ENCODE measurements around the gene YBEY. TPM values are rescaled to one million over a fixed set of nuclear protein-coding genes. Genes with fewer than 3 reads are reported as not detected.
A peak's percentile ranks its signal among the peaks of the same experiment; 100 is the strongest.

Gene YBEY
- polyA plus RNA-seq, 1 donor (not counting 4 experiments of a cell fraction or from before 2014, with no cell fraction given): 23.5 TPM

DNA sequence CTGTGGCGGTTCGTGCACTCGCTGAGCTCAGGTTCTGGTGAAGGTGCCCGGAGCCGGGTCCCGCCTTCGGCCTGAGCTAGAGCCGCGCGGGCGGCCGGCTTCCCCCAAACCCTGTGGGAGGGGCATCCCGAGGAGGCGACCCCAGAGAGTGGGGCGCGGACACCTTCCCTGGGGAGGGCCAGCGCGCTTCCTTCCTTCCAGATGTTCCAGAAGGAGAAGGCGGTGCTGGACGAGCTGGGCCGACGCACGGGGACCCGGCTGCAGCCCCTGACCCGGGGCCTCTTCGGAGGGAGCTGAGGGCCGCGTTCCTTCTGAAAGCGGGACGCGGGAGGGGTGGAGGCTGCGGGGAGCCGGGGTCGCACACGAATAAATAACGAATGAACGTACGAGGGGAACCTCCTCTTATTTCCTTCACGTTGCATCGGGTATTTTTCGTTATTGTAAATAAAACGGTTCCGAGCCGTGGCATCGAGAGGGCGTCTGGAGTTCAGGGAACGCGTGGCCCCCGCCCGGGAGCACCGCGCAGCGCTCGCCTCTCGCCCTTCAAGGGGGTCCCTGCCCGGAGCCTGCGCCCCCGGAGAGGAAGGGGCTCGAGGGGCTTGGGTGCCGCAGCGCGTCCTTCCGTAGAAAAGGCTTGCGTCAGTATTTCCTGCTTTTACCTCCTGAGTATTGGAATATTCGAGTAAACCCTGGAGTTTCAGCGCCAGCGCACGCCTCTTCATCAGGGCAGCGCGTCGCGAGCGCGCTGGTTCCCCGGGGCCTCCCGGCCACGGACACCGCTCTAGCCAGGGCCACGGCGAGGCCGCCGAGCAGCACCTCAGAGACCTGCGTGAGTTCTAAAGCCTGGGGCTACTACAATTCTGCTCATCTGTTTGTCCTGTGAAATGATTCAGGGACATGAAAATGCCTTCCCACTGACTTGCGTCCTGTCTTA lies 11.5 kb downstream of the YBEY start:
- no peak for FAIRE-seq

GRCh38 chr21:46299167-46299566 lies 13.0 kb downstream of the YBEY start:
- Histone ChIP-seq H3K9me1 (ENCODE audit: control insufficient read depth, extremely low read depth, insufficient read depth, low read length) (no peaks in the 10 kb centered on the region), H3K27me3 (ENCODE audit: control insufficient read depth, extremely low read depth, insufficient read depth, low read length) (no peaks in the 10 kb centered on the region), H3K79me2 (ENCODE audit: control insufficient read depth, insufficient read depth, low read length) (no peaks in the 10 kb centered on the region), H3K4me2 (ENCODE audit: control insufficient read depth, extremely low read depth, insufficient read depth, low read depth, low read length) (no peak overlapping the region), H3K4me1 (ENCODE audit: control insufficient read depth, extremely low read depth, insufficient read depth, low read length) (no peaks in the 10 kb centered on the region), H4K20me1 (ENCODE audit: control insufficient read depth, extremely low read depth, insufficient read depth, low read length) (no peaks in the 10 kb centered on the region), H3K27ac (ENCODE audit: control insufficient read depth, insufficient read depth, low read length) (no peak overlapping the region), H3K9ac (ENCODE audit: control insufficient read depth, extremely low read depth, insufficient read depth, low read length) (no peak overlapping the region), H3K9me3 (ENCODE audit: control insufficient read depth, low read depth, low read length) (no peaks in the 10 kb centered on the region), H3K4me3 (ENCODE audit: control insufficient read depth in 2 of 3, extremely low read depth in 1 of 3, insufficient read depth in 2 of 3, low read depth in 1 of 3, low read length in 3 of 3) (no peak overlapping the region), H2AFZ (ENCODE audit: control insufficient read depth, low read length) (no peak overlapping the region), H3K36me3 (ENCODE audit: control insufficient read depth in 2 of 2, extremely low read depth in 1 of 2, insufficient read depth in 2 of 2, low read length in 2 of 2) (peaks cover 0 to 8% of the 10 kb centered on the region in 2 experiments)
- dilution Hi-C loops (cut with MboI; ENCODE audit: extremely low pct_ligation_motif_present, low sequenced_read_pairs): no loop called here
- no peak for FAIRE-seq
- no peak for DNase-seq (ENCODE audit: low read depth, low spot score)
- TF ChIP-seq EZH2 (IDR thresholded peaks at IDR 0.05; ENCODE audit: low read length) (no peak), CTCF (optimal IDR thresholded peaks at IDR 0.05 in 1 of 3, IDR thresholded peaks at IDR 0.05 in 1 of 3, conservative IDR thresholded peaks at IDR 0.05 in 1 of 3; ENCODE audit: extremely low read depth in 1 of 3, insufficient read depth in 2 of 3, low read length in 3 of 3) (no peak)

More for the DNA sequence above, 11.5 kb downstream of the YBEY start:
- peak overlapping the region; percentile 58 for H3K4me2 ChIP-seq (ENCODE audit: control insufficient read depth, extremely low read depth, insufficient read depth, low read depth, low read length)
- peaks cover 0 to 8% of the 10 kb centered on the region in 2 experiments for H3K36me3 ChIP-seq (ENCODE audit: control insufficient read depth in 2 of 2, extremely low read depth in 1 of 2, insufficient read depth in 2 of 2, low read length in 2 of 2)
- H3K4me1 ChIP-seq (ENCODE audit: control insufficient read depth, extremely low read depth, insufficient read depth, low read length): no peaks in the 10 kb centered on the region
- H3K27me3 ChIP-seq (ENCODE audit: control insufficient read depth, extremely low read depth, insufficient read depth, low read length): no peaks in the 10 kb centered on the region
- no peaks in the 10 kb centered on the region for H3K79me2 ChIP-seq (ENCODE audit: control insufficient read depth, insufficient read depth, low read length)
- no peaks in the 10 kb centered on the region for H3K9me1 ChIP-seq (ENCODE audit: control insufficient read depth, extremely low read depth, insufficient read depth, low read length)
- H3K27ac ChIP-seq (ENCODE audit: control insufficient read depth, insufficient read depth, low read length): no peak overlapping the region
- H3K9ac ChIP-seq (ENCODE audit: control insufficient read depth, extremely low read depth, insufficient read depth, low read length): peak overlapping the region; percentile 60
- no peak for DNase-seq (ENCODE audit: low read depth, low spot score)
- dilution Hi-C loops (cut with MboI; ENCODE audit: extremely low pct_ligation_motif_present, low sequenced_read_pairs): no loop called here
- H3K4me3 ChIP-seq (ENCODE audit: control insufficient read depth in 2 of 3, extremely low read depth in 1 of 3, insufficient read depth in 2 of 3, low read depth in 1 of 3, low read length in 3 of 3): peak overlapping the region in 2 of 3 experiments; percentile 31 to 38
- H4K20me1 ChIP-seq (ENCODE audit: control insufficient read depth, extremely low read depth, insufficient read depth, low read length): no peaks in the 10 kb centered on the region
- peak overlapping the region; percentile 22 for H2AFZ ChIP-seq (ENCODE audit: control insufficient read depth, low read length)
- TF ChIP-seq EZH2 (IDR thresholded peaks at IDR 0.05; ENCODE audit: low read length) (no peak), CTCF (optimal IDR thresholded peaks at IDR 0.05 in 1 of 3, IDR thresholded peaks at IDR 0.05 in 1 of 3, conservative IDR thresholded peaks at IDR 0.05 in 1 of 3; ENCODE audit: extremely low read depth in 1 of 3, insufficient read depth in 2 of 3, low read length in 3 of 3) (no peak)
- no peaks in the 10 kb centered on the region for H3K9me3 ChIP-seq (ENCODE audit: control insufficient read depth, low read depth, low read length)
